Gastrocnemius medialis (tissue), 4 donors: ENCODE measurements around the gene SLCO3A1. TPM values are rescaled to one million over a fixed set of nuclear protein-coding genes. Genes with fewer than 3 reads are reported as not detected.

ENCODE experiments used
- ATAC-seq, 2 donors: fragments of 150-250 bp; one replicate each; pipeline ENCODE4 v1.9.1; 2016
- DNase-seq, 2 donors: peaks; one replicate each; pipeline ENCODE4 v3.0.0-alpha.2; 2019
- H3K27ac ChIP-seq, 4 donors: fragments of 200-600 bp; sonication (generic); 1 replicate in 1 of 4; 2 replicates in 3 of 4; pipeline ENCODE4 v1.5.1; 2016 to 2018; ENCODE audit warnings: mild to moderate bottlenecking in 2 of 4, moderate library complexity in 1 of 4
- H3K27me3 ChIP-seq, 3 donors: fragments of 200-600 bp; sonication (generic) in 2 of 3; 1 replicate in 1 of 3; 2 replicates in 2 of 3; pipeline versions ENCODE4 v1.5.1 to v1.6.0; 2016 to 2019; ENCODE audit warnings: mild to moderate bottlenecking in 1 of 3, moderate library complexity in 1 of 3
- H3K36me3 ChIP-seq, 2 donors: fragments of 200-600 bp; sonication (generic) in 1 of 2; one replicate each; pipeline ENCODE4 v1.5.1; 2017 to 2018
- H3K4me1 ChIP-seq, 2 donors: fragments of 200-600 bp; sonication (generic) in 1 of 2; one replicate each; pipeline ENCODE4 v1.5.1; 2016 to 2017; ENCODE audit warnings: mild to moderate bottlenecking in 2 of 2
- H3K4me3 ChIP-seq, 4 donors: fragments of 200-600 bp; sonication (generic) in 3 of 4; 1 replicate in 1 of 4; 2 replicates in 3 of 4; pipeline ENCODE4 v1.5.1; 2016 to 2019; ENCODE audit warnings: mild to moderate bottlenecking in 2 of 4
- H3K9me3 ChIP-seq, 3 donors: fragments of 200-600 bp; sonication (generic) in 2 of 3; 1 replicate in 1 of 3; 2 replicates in 2 of 3; pipeline ENCODE4 v1.5.1; 2016 to 2019
- CTCF ChIP-seq, 5 experiments: fragments of 450-650 bp in 3 of 5; fragments of 200-600 bp in 2 of 5; sonication (generic) in 2 of 5; IDR thresholded peaks in 4 of 5; conservative IDR thresholded peaks in 1 of 5; 1 replicate in 4 of 5; 2 replicates in 1 of 5; pipeline ENCODE4 v1.5.1; 2016 to 2019; ENCODE audit warnings: antibody characterized with exemption in 5 of 5, mild to moderate bottlenecking in 3 of 5, moderate library complexity in 3 of 5
- POLR2A ChIP-seq, 2 donors: fragments of 450-650 bp; IDR thresholded peaks; one replicate each; pipeline ENCODE4 v1.6.1; 2017; ENCODE audit warnings: antibody characterized with exemption in 2 of 2, mild to moderate bottlenecking in 2 of 2, moderate library complexity in 2 of 2
- in situ Hi-C, 4 donors: fragments of 200-750 bp; cut with MboI; loops; one replicate each; pipeline versions ENCODE4 v1.15.0 to v1.8.0; 2017; ENCODE audit warnings: low sequenced_read_pairs in 4 of 4
- intact Hi-C: fragments of 100-400 bp; cut with DNase I; formaldehyde crosslinking; loops from one replicate; pipeline ENCODE4 v1.15.1; 2023; ENCODE audit warnings: low total_unique reads
- total RNA-seq, 4 donors: library from RNA; depleted of rRNA; stranded (reverse); fragments of >200 nt; gene quantifications; one replicate each; pipeline versions ENCODE4 v1.1.0 to v1.2.3, GENCODE V29; 2016

SLCO3A1 gene
- total RNA-seq, 4 donors from 2014 or later = 1.3 to 3.6 (median 3.0) TPM

GRCh38 chr15:92124657-92125010 lies 271.1 kb downstream of the SLCO3A1 start:
- Histone ChIP-seq H3K9me3 (no peaks in the 10 kb centered on the region), H3K36me3 (peaks cover 0 to 11% of the 10 kb centered on the region in 2 donors), H3K4me1 (no peaks in the 10 kb centered on the region), H3K27me3 (no peaks in the 10 kb centered on the region), H3K4me3 (no peak overlapping the region), H3K27ac (no peak overlapping the region)
- intact Hi-C loops = no loop called here
- DNase-seq (no peak), ATAC-seq (no peak)
- in situ Hi-C loops = loop anchor here in 2 of 4 donors (25.0 kb wide), 2 partner anchors 263 to 588 kb away; partner anchors contain the start of gene ST8SIA2 (in 1 of the 2)
- TF ChIP-seq CTCF (IDR thresholded peaks at IDR 0.05 in 4 of 5, conservative IDR thresholded peaks at IDR 0.05 in 1 of 5) (no peak), POLR2A (IDR thresholded peaks at IDR 0.05) (no peak)

- Histone ChIP-seq H3K4me3 (no peak overlapping the region), H3K9me3 (no peaks in the 10 kb centered on the region), H3K27ac (no peak overlapping the region), H3K27me3 (no peaks in the 10 kb centered on the region), H3K4me1 (no peaks in the 10 kb centered on the region), H3K36me3 (no peaks in the 10 kb centered on the region)
- intact Hi-C loops = no loop called here
- DNase-seq (no peak), ATAC-seq (no peak)
- TF ChIP-seq POLR2A (IDR thresholded peaks at IDR 0.05) = no peak
- TF ChIP-seq CTCF (IDR thresholded peaks at IDR 0.05 in 4 of 5, conservative IDR thresholded peaks at IDR 0.05 in 1 of 5) = no peak
- in situ Hi-C loops = no loop called here
Measured at GRCh38 chr15:92128788-92129187, 275.3 kb downstream of the SLCO3A1 start.

- H3K27ac ChIP-seq = no peak overlapping the region
- no peaks in the 10 kb centered on the region for H3K27me3 ChIP-seq
- H3K4me1 ChIP-seq = no peaks in the 10 kb centered on the region
- in situ Hi-C loops = no loop called here
- no peak overlapping the region for H3K4me3 ChIP-seq
- H3K36me3 ChIP-seq = no peaks in the 10 kb centered on the region
- DNase-seq = no peak
- H3K9me3 ChIP-seq = no peaks in the 10 kb centered on the region
- intact Hi-C loops = no loop called here
- TF ChIP-seq CTCF (IDR thresholded peaks at IDR 0.05 in 4 of 5, conservative IDR thresholded peaks at IDR 0.05 in 1 of 5) = no peak
- TF ChIP-seq POLR2A (IDR thresholded peaks at IDR 0.05) = no peak
- ATAC-seq = no peak
Measured at GRCh38 chr15:92130244-92130643, 276.7 kb downstream of the SLCO3A1 start.

GRCh38 chr15:92130906-92131305 lies 277.4 kb downstream of the SLCO3A1 start:
- intact Hi-C loops (no loop called here), in situ Hi-C loops (no loop called here)

More at GRCh38 chr15:92130906-92131305, 277.4 kb downstream of the SLCO3A1 start:
- Histone ChIP-seq H3K36me3 (no peaks in the 10 kb centered on the region), H3K27ac (no peak overlapping the region), H3K4me3 (no peak overlapping the region), H3K27me3 (no peaks in the 10 kb centered on the region), H3K9me3 (no peaks in the 10 kb centered on the region), H3K4me1 (no peaks in the 10 kb centered on the region)
- DNase-seq = no peak
- TF ChIP-seq CTCF (IDR thresholded peaks at IDR 0.05 in 4 of 5, conservative IDR thresholded peaks at IDR 0.05 in 1 of 5) = no peak
- TF ChIP-seq POLR2A (IDR thresholded peaks at IDR 0.05) = no peak
- no peak for ATAC-seq
